H9 (cell line): ENCODE data around the gene LBHD2. TPM values are rescaled to one million over a fixed set of nuclear protein-coding genes. Genes with fewer than 3 reads are reported as not detected.

Source experiments
- DNase-seq: peaks from one replicate; pipeline ENCODE4 v3.0.0-alpha.2; 2017
- H2AFZ ChIP-seq: one replicate; pipeline ENCODE4 v1.6.1; 2013; ENCODE audit warnings: mild to moderate bottlenecking, low read length, control low read depth, moderate library complexity
- H2AK5ac ChIP-seq: 2 replicates; pipeline ENCODE4 v1.6.1; 2013; ENCODE audit warnings: low read length, control low read depth, mixed read lengths; ENCODE audit not compliant: insufficient read length
- H2BK120ac ChIP-seq: one replicate; pipeline ENCODE4 v1.6.1; 2013; ENCODE audit warnings: low read depth, mild to moderate bottlenecking, low read length, control low read depth, inconsistent platforms; ENCODE audit not compliant: poor library complexity, severe bottlenecking
- H2BK12ac ChIP-seq: 2 replicates; pipeline ENCODE4 v1.6.1; 2013; ENCODE audit warnings: low read length, control low read depth, mixed read lengths, low read depth; ENCODE audit not compliant: insufficient read length
- H2BK15ac ChIP-seq: 2 replicates; pipeline ENCODE4 v1.6.1; 2013; ENCODE audit warnings: low read depth, low read length, control low read depth
- H2BK20ac ChIP-seq: one replicate; pipeline ENCODE4 v1.6.1; 2013; ENCODE audit warnings: low read depth, mild to moderate bottlenecking, low read length, control low read depth, inconsistent platforms; ENCODE audit not compliant: poor library complexity, severe bottlenecking
- H2BK5ac ChIP-seq: 2 replicates; pipeline ENCODE4 v1.6.1; 2013; ENCODE audit warnings: low read length, control low read depth, mixed read lengths; ENCODE audit not compliant: insufficient read length
- H3K14ac ChIP-seq: 2 replicates; pipeline ENCODE4 v1.6.1; 2013; ENCODE audit warnings: low read length, control low read depth; ENCODE audit not compliant: insufficient read depth
- H3K18ac ChIP-seq: 2 replicates; pipeline ENCODE4 v1.6.1; 2013; ENCODE audit warnings: low read depth, mild to moderate bottlenecking, mixed read lengths, low read length, control low read depth; ENCODE audit not compliant: insufficient read length
- H3K23ac ChIP-seq: 2 replicates; pipeline ENCODE4 v1.6.1; 2013; ENCODE audit warnings: low read length, control low read depth, mixed read lengths, low read depth; ENCODE audit not compliant: insufficient read length
- H3K23me2 ChIP-seq: 2 replicates; pipeline ENCODE4 v1.6.1; 2013; ENCODE audit warnings: low read depth, mild to moderate bottlenecking, mixed read lengths, low read length, control low read depth; ENCODE audit not compliant: insufficient read length, poor library complexity, severe bottlenecking
- H3K27ac ChIP-seq: 2 replicates; pipeline ENCODE4 v1.5.1; 2013; ENCODE audit warnings: low read length, control low read depth, mixed read lengths, low read depth; ENCODE audit not compliant: insufficient read length
- H3K27me3 ChIP-seq: 2 replicates; pipeline ENCODE4 v1.6.1; 2013; ENCODE audit warnings: low read length, control low read depth, inconsistent platforms; ENCODE audit not compliant: insufficient read depth
- H3K4ac ChIP-seq: 2 replicates; pipeline ENCODE4 v1.6.1; 2013; ENCODE audit warnings: low read depth, mild to moderate bottlenecking, control low read depth, inconsistent platforms, low read length, moderate library complexity
- H3K4me1 ChIP-seq: 2 replicates; pipeline ENCODE4 v1.6.1; 2013; ENCODE audit warnings: low read length, control low read depth, inconsistent platforms; ENCODE audit not compliant: insufficient read depth
- H3K4me2 ChIP-seq: 2 replicates; pipeline ENCODE4 v1.6.1; 2013; ENCODE audit warnings: low read length, control low read depth, mixed read lengths; ENCODE audit not compliant: insufficient read length, insufficient read depth
- H3K56ac ChIP-seq: 2 replicates; pipeline ENCODE4 v1.6.1; 2013; ENCODE audit warnings: low read depth, mild to moderate bottlenecking, mixed read lengths, low read length, control low read depth; ENCODE audit not compliant: insufficient read length
- H3K79me1 ChIP-seq: 2 replicates; pipeline ENCODE4 v1.6.1; 2013; ENCODE audit warnings: low read depth, mild to moderate bottlenecking, moderate library complexity, low read length, control low read depth, inconsistent platforms; ENCODE audit not compliant: insufficient read depth, poor library complexity, severe bottlenecking
- H3K79me2 ChIP-seq: 2 replicates; pipeline ENCODE4 v1.6.1; 2013; ENCODE audit warnings: low read length, control low read depth, inconsistent platforms; ENCODE audit not compliant: insufficient read depth
- H3K9ac ChIP-seq: 2 replicates; pipeline ENCODE4 v1.6.1; 2013; ENCODE audit warnings: low read length, control low read depth, mixed read lengths; ENCODE audit not compliant: insufficient read length; ENCODE audit errors: extremely low read depth
- H3K9me3 ChIP-seq: one replicate; pipeline ENCODE4 v1.6.1; 2013; ENCODE audit warnings: low read depth, low read length, inconsistent platforms; ENCODE audit not compliant: control insufficient read depth
- H3T11ph ChIP-seq: one replicate; pipeline ENCODE4 v1.6.1; 2013; ENCODE audit warnings: mild to moderate bottlenecking, low read length, control low read depth, inconsistent platforms
- H4K20me1 ChIP-seq: one replicate; pipeline ENCODE4 v1.6.1; 2013; ENCODE audit not compliant: control insufficient read depth, insufficient read length, insufficient read depth
- H4K5ac ChIP-seq: 2 replicates; pipeline ENCODE4 v1.6.1; 2013; ENCODE audit warnings: low read depth, mild to moderate bottlenecking, mixed read lengths, low read length, control low read depth; ENCODE audit not compliant: insufficient read length
- H4K8ac ChIP-seq: replicated peaks from 2 replicates; pipeline ENCODE4 v1.6.1; 2013; ENCODE audit warnings: low read length, control low read depth, mixed read lengths, low read depth; ENCODE audit not compliant: insufficient read length
- H4K91ac ChIP-seq: 2 replicates; pipeline ENCODE4 v1.6.1; 2013; ENCODE audit warnings: low read depth, mild to moderate bottlenecking, moderate library complexity, mixed read lengths, low read length, control low read depth; ENCODE audit not compliant: insufficient read length
- H3K27ac Mint-ChIP-seq, 3 experiments: 2 replicates in 2 of 3; 3 replicates in 1 of 3; pipeline ENCODE4 v1.8.0; 2020 to 2021; ENCODE audit warnings: mixed read lengths in 3 of 3, mild to moderate bottlenecking in 1 of 3, moderate library complexity in 1 of 3
- H3K27me3 Mint-ChIP-seq: 2 replicates; pipeline ENCODE4 v1.8.0; 2021; ENCODE audit warnings: low read depth, mild to moderate bottlenecking, moderate library complexity, mixed read lengths
- H3K36me3 Mint-ChIP-seq, 3 experiments: 2 replicates in 2 of 3; 3 replicates in 1 of 3; pipeline ENCODE4 v1.8.0; 2020 to 2021; ENCODE audit warnings: low read depth in 3 of 3, mixed read lengths in 3 of 3; ENCODE audit not compliant: insufficient read depth in 1 of 3
- H3K4me1 Mint-ChIP-seq, 2 experiments: 2 replicates each; pipeline ENCODE4 v1.8.0; 2020; ENCODE audit warnings: mixed read lengths in 2 of 2
- H3K4me3 Mint-ChIP-seq, 2 experiments: 2 replicates in 1 of 2; 3 replicates in 1 of 2; pipeline ENCODE4 v1.8.0; 2020 to 2021; ENCODE audit warnings: mild to moderate bottlenecking in 2 of 2, mixed read lengths in 2 of 2, moderate library complexity in 1 of 2
- H3K9me3 Mint-ChIP-seq, 2 experiments: 2 replicates in 1 of 2; 3 replicates in 1 of 2; pipeline ENCODE4 v1.8.0; 2020; ENCODE audit warnings: mild to moderate bottlenecking in 2 of 2, mixed read lengths in 2 of 2, moderate library complexity in 1 of 2
- WGBS: extraction: QIAGEN DNeasy Blood & Tissue Kit; methylation state at CpG from one replicate; pipeline ENCODE4 v1.1.7; 2013; ENCODE audit warnings: missing lambda C conversion rate, low lambda C conversion rate, mixed read lengths; ENCODE audit not compliant: insufficient read length; ENCODE audit errors: extremely low coverage; 5-methylcytosine and 5-hydroxymethylcytosine counted together
- total RNA-seq: library from RNA; stranded (reverse); gene quantifications from 2 replicates; pipeline ENCODE4 v1.2.1, GENCODE V29; 2021
- TF ChIP-seq, protein P1 (sequence below): fragments of 200-600 bp; sonication (generic); conservative IDR thresholded peaks from 3 replicates; pipeline ENCODE4 v1.8.0; 2021; ENCODE audit warnings: antibody characterized with exemption, mild to moderate bottlenecking

LBHD2 gene
- total RNA-seq, 1 experiment from 2014 or later: not detected

DNA sequence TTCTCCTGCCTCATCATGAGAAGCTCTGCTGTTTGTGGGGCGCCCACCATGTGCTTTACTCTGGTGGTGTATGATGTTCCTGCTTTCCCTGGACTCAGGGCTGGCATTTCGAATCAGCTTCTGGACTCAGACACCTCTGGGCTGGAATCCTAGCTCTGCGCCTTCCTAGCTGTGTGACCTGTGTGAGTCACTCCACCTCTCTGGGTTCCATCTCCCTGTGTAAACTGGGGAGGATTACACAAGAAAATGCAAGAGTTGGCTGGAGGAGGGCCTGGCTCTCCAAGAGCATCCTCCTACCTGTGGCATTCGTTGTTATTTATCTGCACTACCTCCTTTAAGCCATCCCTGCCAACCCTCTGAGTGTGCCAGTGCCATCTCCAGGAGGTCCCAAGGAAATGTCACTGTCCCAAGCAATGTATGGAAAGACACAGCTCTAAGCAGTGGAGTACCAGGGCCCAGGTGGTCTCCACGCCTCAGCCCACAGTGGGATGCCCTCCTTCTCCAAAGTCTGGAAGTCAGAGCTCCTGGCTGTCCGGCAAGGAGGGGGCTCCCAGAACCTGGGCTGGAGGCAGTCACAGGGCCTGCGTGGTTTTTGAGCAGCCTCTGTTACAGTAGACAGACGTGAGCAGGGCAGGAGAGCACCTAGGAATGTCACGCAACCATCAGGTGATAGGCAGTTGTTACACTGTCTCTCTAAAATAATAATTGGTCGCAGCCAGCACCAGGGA is 32.0 kb downstream of the LBHD2 start:
- Histone ChIP-seq H2BK12ac (no peak overlapping the region), H4K8ac (no peak overlapping the region), H4K20me1 (no peaks in the 10 kb centered on the region), H3T11ph (no peak overlapping the region), H3K4ac (no peak overlapping the region), H3K4me2 (no peak overlapping the region), H3K56ac (no peak overlapping the region), H2BK15ac (no peak overlapping the region), H3K23me2 (no peaks in the 10 kb centered on the region), H2BK5ac (no peak overlapping the region), H3K9ac (no peak overlapping the region), H3K27me3 (no peaks in the 10 kb centered on the region), H4K5ac (no peak overlapping the region), H3K4me1 (peaks cover 4% of the 10 kb centered on the region; the same call in 1 of the 2 replicates), H2BK20ac (no peak overlapping the region), H3K23ac (no peak overlapping the region), H3K14ac (no peak overlapping the region), H3K79me2 (no peaks in the 10 kb centered on the region), H4K91ac (no peak overlapping the region), H3K27ac (no peak overlapping the region), H2BK120ac (no peak overlapping the region), H2AK5ac (no peak overlapping the region), H3K79me1 (no peaks in the 10 kb centered on the region), H3K18ac (no peak overlapping the region), H2AFZ (no peak overlapping the region), H3K9me3 (no peaks in the 10 kb centered on the region)
- Mint-ChIP-seq H3K4me3 (no peak overlapping the region), H3K27me3 (peaks cover under 1% of the 10 kb centered on the region; the same call in 1 of the 2 replicates), H3K4me1 (peaks cover 6 to 25% of the 10 kb centered on the region in 2 experiments), H3K9me3 (no peaks in the 10 kb centered on the region), H3K27ac (peak overlapping the region in 1 of 3 experiments; percentile 69; a peak in 1 of 7 replicates), H3K36me3 (no peaks in the 10 kb centered on the region)
- no peak for DNase-seq
- TF ChIP-seq, protein P1, sequence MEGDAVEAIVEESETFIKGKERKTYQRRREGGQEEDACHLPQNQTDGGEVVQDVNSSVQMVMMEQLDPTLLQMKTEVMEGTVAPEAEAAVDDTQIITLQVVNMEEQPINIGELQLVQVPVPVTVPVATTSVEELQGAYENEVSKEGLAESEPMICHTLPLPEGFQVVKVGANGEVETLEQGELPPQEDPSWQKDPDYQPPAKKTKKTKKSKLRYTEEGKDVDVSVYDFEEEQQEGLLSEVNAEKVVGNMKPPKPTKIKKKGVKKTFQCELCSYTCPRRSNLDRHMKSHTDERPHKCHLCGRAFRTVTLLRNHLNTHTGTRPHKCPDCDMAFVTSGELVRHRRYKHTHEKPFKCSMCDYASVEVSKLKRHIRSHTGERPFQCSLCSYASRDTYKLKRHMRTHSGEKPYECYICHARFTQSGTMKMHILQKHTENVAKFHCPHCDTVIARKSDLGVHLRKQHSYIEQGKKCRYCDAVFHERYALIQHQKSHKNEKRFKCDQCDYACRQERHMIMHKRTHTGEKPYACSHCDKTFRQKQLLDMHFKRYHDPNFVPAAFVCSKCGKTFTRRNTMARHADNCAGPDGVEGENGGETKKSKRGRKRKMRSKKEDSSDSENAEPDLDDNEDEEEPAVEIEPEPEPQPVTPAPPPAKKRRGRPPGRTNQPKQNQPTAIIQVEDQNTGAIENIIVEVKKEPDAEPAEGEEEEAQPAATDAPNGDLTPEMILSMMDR: no peak
- no CpG with 5 or more reads among the region's 10 CpGs for whole genome bisulfite sequencing
